Erythroblast (primary cell): Measurements from ENCODE around the gene SLC39A3.

Experiments
- GATA1 ChIP-seq: IDR thresholded peaks from 2 replicates; pipeline ENCODE4 v1.6.1; 2011; ENCODE audit warnings: low read depth, mild to moderate bottlenecking, control low read depth, low read length, moderate library complexity
- POLR2A ChIP-seq: IDR thresholded peaks from 2 replicates; pipeline ENCODE4 v1.6.1; 2011; ENCODE audit warnings: mild to moderate bottlenecking, low read length

DNA sequence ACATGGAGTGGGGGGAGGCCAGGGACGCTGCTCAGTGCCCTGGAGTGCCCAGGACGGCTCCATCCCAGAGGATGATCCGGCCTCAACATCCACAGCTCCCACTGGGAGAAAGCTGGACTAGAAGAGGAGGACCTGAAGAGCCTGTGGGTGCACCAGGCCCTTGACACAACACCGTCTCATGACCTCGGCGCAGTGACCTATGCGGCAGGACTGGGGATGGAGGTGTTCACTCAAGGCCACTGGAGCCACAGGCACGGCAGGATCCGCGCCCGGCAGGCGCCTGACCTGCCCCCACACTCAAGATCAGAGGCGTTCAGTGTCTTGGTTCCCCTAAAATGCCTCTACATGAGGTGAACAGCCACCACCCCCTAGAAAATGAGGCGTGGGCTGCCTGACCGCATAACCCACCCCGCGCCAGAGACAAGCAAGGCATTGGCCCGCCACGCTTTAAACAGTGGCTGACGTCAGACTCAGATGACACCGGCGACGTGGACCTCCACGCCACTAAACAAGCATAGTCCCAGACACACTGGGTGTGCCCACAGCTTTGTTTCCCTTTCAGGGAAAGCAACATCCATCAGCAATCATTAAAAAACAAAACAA lies 35.2 kb upstream of the SLC39A3 start:
- TF ChIP-seq POLR2A (no peak), GATA1 (no peak)
